ENCODE data around the gene TMPRSS5. TPM values are rescaled to one million over a fixed set of nuclear protein-coding genes. Genes with fewer than 3 reads are reported as not detected.
A peak's percentile ranks its signal among the peaks of the same experiment; 100 is the strongest.

Gene TMPRSS5
- 0.66 and 1.6 TPM in 2 replicates for total RNA-seq

DNA sequence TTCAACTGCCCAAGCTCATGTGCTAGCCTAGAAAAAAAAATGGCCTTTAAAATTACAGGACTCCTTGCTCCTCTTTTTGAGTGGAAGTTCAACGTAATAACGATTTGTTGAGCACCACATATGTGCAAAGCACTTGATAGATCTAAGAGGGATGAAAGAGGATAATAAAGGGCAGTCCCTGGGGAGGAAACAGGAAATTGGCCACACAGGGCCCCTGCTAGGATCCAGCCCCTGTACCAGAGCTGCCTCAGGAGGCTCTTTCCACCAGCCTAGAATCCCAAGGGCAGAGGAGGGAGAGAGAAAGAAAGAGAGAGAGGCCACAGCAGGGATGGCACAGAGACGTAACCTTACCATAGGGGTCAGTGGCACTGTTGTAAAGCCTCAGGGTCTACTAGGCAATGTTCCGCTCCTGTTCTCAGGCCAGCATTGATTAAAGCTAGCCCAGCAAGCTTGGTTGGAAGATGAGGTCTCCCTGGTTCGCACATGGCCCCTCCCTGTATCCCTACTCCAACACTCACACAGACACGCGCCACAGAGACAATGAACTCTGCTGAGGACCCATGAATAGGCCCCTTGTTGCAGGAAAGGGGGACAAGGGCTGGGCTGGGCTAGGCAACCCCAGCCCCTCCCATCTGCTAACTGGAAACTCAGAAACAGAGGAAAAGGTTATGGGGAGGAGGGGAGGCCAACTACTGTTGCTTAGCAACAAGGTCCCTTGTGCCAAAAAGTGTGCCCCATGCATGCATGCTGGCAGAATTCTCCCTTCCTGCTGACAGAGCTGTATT lies at the start of gene TMPRSS5:
TSS of gene TMPRSS5 (minus strand) at position 438 of the 785 bp plus-strand sequence. CDS start at position 354, 84 bp downstream.
- Mint-ChIP-seq H3K36me3 (ENCODE audit: low read depth) (no peaks in the 10 kb centered on the region), H3K27me3 (ENCODE audit: insufficient read depth) (no peaks in the 10 kb centered on the region), H3K4me3 (no peak within 1 kb of the TSS), H3K9me3 (peaks cover 39% of the 10 kb centered on the region), H3K27ac (no peak within 1 kb of the TSS), H3K4me1 (ENCODE audit: low read depth) (no peaks in the 10 kb centered on the region)
- no peak for DNase-seq (ENCODE audit: low spot score)
- intact Hi-C loops (cut with micrococcal nuclease) = no loop called here

DNA sequence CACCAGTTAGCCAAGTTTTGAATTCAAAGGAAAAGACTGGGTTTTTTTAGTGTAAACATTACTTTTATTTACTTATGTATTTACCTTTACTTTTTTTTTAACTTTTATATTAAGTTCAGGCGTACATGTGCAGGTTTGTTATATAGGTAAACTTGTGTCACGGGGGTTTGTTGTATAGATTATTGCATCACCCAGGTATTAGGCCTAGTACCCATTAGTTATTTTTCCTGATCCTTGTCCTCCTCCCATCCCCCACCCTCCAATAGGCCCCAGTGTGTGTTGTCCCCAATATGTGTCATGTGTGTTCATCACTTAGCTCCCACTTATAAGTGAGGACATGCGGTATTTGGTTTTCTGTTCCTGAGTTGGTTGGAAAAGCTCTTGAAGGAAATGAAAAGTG lies 46.8 kb upstream of the TMPRSS5 start:
- H3K4me3 Mint-ChIP-seq = no peak overlapping the region
- no peaks in the 10 kb centered on the region for H3K27me3 Mint-ChIP-seq (ENCODE audit: insufficient read depth)
- H3K9me3 Mint-ChIP-seq = no peaks in the 10 kb centered on the region
- intact Hi-C loops (cut with micrococcal nuclease) = no loop called here
- DNase-seq (ENCODE audit: low spot score) = no peak
- H3K27ac Mint-ChIP-seq = no peak overlapping the region
- H3K36me3 Mint-ChIP-seq (ENCODE audit: low read depth) = peaks cover 23% of the 10 kb centered on the region
- no peaks in the 10 kb centered on the region for H3K4me1 Mint-ChIP-seq (ENCODE audit: low read depth)

DNA sequence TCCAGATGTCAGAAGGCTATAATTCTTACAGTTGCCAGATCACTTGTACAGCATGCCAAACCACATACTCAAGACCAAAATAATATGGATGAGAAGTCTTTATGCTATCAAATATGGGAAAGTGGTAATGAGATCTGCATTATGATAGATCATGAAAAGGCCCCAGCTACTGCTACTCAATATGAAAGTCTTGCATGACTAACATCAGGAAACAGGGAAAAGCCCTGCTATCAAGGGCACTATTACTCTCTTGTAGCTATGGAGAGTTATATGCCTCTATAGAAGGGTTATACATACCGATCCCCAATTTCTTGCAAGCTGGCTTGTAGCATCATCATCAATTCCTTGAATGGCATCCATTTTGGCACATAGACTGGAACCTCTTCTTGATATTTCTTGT lies 30.2 kb upstream of the TMPRSS5 start:
- H3K4me3 Mint-ChIP-seq = no peak overlapping the region
- peaks cover 46% of the 10 kb centered on the region for H3K36me3 Mint-ChIP-seq (ENCODE audit: low read depth)
- H3K4me1 Mint-ChIP-seq (ENCODE audit: low read depth) = peaks cover 8% of the 10 kb centered on the region
- peak overlapping the region; percentile 9 for H3K27ac Mint-ChIP-seq
- H3K27me3 Mint-ChIP-seq (ENCODE audit: insufficient read depth) = no peaks in the 10 kb centered on the region
- H3K9me3 Mint-ChIP-seq = no peaks in the 10 kb centered on the region
- no peak for DNase-seq (ENCODE audit: low spot score)
- intact Hi-C loops (cut with micrococcal nuclease) = loop anchor here (1.0 to 10.0 kb wide), 2 partner anchors 37 to 142 kb away; partner anchors contain the start of gene ZW10

DNA sequence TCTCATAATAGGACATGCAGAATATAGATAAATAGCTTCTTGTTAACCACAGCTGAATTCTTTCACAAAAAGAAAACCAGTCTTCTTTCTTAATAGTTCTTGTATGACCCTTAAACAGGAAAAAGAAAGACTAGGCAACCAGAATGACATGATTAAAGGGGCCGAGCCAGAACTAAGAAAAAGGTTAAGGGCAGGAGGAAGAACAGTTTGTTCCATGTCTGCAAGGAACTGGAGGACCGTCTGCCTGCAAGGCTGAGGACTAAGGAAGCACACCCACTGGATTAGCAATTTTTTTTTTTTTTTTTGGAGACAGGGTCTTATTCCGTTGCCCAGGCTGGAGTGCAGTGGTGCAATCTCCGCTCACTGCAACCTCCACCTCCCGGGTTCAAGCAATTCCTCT lies 26.0 kb upstream of the TMPRSS5 start:
- no peak overlapping the region for H3K4me3 Mint-ChIP-seq
- H3K36me3 Mint-ChIP-seq (ENCODE audit: low read depth) = peaks cover 25% of the 10 kb centered on the region
- peaks cover 8% of the 10 kb centered on the region for H3K4me1 Mint-ChIP-seq (ENCODE audit: low read depth)
- H3K27me3 Mint-ChIP-seq (ENCODE audit: insufficient read depth) = no peaks in the 10 kb centered on the region
- intact Hi-C loops (cut with micrococcal nuclease) = loop anchor here (10.0 kb wide), 1 partner anchor 137 kb away; no protein-coding TSS in a partner anchor
- no peak for DNase-seq (ENCODE audit: low spot score)
- no peaks in the 10 kb centered on the region for H3K9me3 Mint-ChIP-seq
- H3K27ac Mint-ChIP-seq = no peak overlapping the region

DNA sequence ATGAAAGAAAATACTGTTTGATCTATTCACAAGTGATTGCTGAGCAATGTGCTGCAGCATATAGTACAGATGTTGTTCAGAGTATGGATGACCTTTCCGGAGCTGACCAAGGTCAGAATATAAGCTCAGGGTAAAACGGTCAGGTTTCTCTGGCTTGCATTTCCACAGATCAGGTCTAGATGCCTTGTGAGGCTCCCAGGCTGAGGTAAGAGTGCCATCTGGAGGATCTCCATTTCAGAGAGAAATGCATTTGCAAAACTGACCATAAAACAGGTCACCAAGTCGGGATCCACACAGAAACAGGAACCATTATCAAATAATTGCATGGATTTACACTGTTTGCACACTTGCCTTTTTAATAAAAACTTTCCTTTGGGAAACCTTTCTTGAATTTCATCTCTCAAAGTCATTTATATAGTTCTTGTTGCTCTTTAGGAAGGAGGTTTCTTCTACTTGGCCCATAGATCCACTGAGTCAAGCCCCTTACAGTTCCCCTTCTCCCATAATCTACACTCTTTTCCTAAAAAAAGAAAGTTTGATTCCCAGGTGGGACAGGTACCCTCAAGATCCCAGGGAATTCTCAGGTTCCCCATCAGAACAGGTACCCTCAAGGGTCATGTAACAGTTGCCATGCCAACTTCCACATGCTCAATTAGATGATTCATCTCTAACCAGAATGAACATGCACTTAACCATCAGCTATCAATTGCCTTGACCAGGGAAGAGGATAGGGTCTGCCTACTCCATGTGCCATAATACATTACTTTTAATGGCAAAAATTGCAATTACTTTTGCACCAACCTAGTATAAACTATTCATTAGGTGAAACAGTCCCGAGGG lies 25.0 kb upstream of the TMPRSS5 start:
- H3K4me3 Mint-ChIP-seq = no peak overlapping the region
- intact Hi-C loops (cut with micrococcal nuclease) = loop anchor here (1.0 to 10.0 kb wide), 2 partner anchors 136 to 426 kb away; no protein-coding TSS in a partner anchor
- no peaks in the 10 kb centered on the region for H3K27me3 Mint-ChIP-seq (ENCODE audit: insufficient read depth)
- H3K27ac Mint-ChIP-seq = no peak overlapping the region
- peaks cover 17% of the 10 kb centered on the region for H3K36me3 Mint-ChIP-seq (ENCODE audit: low read depth)
- no peak for DNase-seq (ENCODE audit: low spot score)
- H3K9me3 Mint-ChIP-seq = no peaks in the 10 kb centered on the region
- H3K4me1 Mint-ChIP-seq (ENCODE audit: low read depth) = peaks cover under 1% of the 10 kb centered on the region

DNA sequence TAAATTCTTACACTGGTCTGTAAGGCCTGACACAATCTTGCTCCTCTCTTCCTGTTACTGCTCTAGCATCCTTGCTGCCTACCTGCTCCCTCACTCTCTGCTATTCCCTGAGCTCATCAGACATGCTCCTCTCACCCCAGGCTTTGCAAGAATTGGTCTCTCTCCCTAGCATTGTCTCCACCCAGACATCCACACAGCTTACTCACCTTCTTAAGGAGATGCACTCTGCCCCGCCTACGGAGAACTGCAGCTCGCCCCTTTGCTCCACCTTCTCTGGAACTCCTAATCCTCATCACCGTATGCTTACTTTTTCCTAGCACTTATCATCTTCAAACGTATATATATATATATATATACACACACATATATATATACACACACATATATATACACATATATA lies 23.3 kb upstream of the TMPRSS5 start:
- Mint-ChIP-seq H3K9me3 (no peaks in the 10 kb centered on the region), H3K4me3 (no peak overlapping the region), H3K4me1 (ENCODE audit: low read depth) (no peaks in the 10 kb centered on the region), H3K27me3 (ENCODE audit: insufficient read depth) (no peaks in the 10 kb centered on the region), H3K27ac (no peak overlapping the region), H3K36me3 (ENCODE audit: low read depth) (peaks cover 17% of the 10 kb centered on the region)
- intact Hi-C loops (cut with micrococcal nuclease) = no loop called here
- DNase-seq (ENCODE audit: low spot score) = no peak

DNA sequence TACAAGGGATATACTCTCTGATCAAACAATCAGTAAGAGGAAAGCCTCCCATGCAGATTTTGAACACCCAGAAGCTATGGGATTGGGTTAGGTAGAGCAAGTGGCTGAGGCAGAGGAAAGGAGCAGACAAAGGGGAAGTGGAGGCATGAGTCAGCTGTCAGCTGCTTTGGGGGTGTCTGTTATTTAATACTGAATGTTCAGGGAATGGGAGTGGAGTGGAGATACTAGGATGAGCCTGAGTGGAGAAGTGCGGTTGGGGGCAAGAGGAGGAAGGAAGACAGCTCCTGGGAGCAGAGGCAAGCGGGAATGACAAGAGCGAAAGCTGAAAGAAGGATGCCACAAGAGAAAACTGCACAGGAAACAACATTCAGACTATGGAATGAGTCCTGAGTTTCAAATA lies 22.7 kb upstream of the TMPRSS5 start:
- no peak for DNase-seq (ENCODE audit: low spot score)
- Mint-ChIP-seq H3K27ac (no peak overlapping the region), H3K27me3 (ENCODE audit: insufficient read depth) (no peaks in the 10 kb centered on the region), H3K4me1 (ENCODE audit: low read depth) (no peaks in the 10 kb centered on the region), H3K4me3 (no peak overlapping the region), H3K36me3 (ENCODE audit: low read depth) (peaks cover 11% of the 10 kb centered on the region), H3K9me3 (no peaks in the 10 kb centered on the region)
- intact Hi-C loops (cut with micrococcal nuclease) = no loop called here

DNA sequence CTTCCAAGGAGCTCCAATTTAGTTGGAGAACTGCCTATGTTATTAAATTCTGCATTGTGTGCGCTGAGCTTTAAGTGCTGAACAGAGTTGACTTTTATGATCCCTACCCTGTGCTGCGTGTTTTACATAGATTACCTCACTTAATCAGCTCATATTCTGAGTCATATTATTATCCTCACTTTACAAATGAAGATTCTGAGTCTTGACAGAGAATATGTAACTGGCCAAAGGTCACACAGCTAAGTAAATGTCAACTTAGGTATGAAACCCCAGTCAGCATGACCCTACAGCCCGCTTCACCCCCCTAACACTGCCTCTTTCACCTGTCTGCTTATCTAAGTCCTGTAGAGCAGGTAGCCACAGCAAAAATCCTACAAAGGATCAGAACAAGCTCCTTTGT lies 19.8 kb upstream of the TMPRSS5 start:
- Mint-ChIP-seq H3K4me1 (ENCODE audit: low read depth) (no peaks in the 10 kb centered on the region), H3K36me3 (ENCODE audit: low read depth) (peaks cover 4% of the 10 kb centered on the region), H3K27ac (no peak overlapping the region), H3K27me3 (ENCODE audit: insufficient read depth) (no peaks in the 10 kb centered on the region), H3K4me3 (no peak overlapping the region), H3K9me3 (no peaks in the 10 kb centered on the region)
- DNase-seq (ENCODE audit: low spot score) = no peak
- intact Hi-C loops (cut with micrococcal nuclease) = no loop called here

DNA sequence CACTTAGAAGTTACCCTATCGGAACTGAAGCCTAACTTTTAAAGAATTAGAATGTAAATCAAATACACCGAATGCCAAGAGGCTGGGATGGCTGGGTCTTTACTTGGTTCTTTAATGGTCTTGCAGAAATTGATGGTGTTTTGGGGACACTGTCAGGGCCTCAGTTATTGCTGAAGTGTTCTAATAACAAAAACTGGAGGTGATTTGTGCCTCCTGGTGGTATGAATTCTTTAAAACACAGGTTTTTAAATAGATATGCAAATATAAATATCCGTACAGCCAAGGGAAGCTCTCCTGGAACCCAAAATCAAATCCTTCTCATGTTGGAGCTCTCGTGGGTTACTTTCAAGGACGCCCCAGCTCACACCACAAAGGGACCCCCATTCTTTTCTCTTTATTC lies 19.3 kb upstream of the TMPRSS5 start:
- Mint-ChIP-seq H3K36me3 (ENCODE audit: low read depth) (peaks cover 4% of the 10 kb centered on the region), H3K27ac (no peak overlapping the region), H3K4me1 (ENCODE audit: low read depth) (no peaks in the 10 kb centered on the region), H3K9me3 (no peaks in the 10 kb centered on the region), H3K27me3 (ENCODE audit: insufficient read depth) (no peaks in the 10 kb centered on the region), H3K4me3 (no peak overlapping the region)
- no peak for DNase-seq (ENCODE audit: low spot score)
- intact Hi-C loops (cut with micrococcal nuclease) = no loop called here

DNA sequence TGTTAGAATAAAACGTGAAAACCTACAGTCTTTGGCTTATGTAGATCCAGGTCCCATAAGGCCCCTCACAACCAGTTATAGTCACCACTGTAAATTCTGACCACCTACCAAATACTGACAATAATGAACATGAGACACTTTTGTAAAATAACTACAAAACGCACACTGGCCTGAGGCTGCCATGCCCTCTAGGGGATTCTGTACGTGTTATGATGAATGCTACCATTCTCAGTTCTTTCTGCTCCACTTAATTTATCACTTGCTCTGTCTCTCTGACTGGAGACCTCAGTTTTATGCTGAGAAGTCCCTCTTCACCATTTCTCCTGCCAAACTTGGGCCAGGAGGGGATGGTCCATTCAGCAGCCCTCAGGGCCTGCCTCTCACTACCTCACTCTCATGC lies 18.7 kb upstream of the TMPRSS5 start:
- H3K27ac Mint-ChIP-seq = no peak overlapping the region
- peaks cover 4% of the 10 kb centered on the region for H3K36me3 Mint-ChIP-seq (ENCODE audit: low read depth)
- no peak for DNase-seq (ENCODE audit: low spot score)
- intact Hi-C loops (cut with micrococcal nuclease) = no loop called here
- H3K9me3 Mint-ChIP-seq = no peaks in the 10 kb centered on the region
- H3K4me1 Mint-ChIP-seq (ENCODE audit: low read depth) = no peaks in the 10 kb centered on the region
- no peak overlapping the region for H3K4me3 Mint-ChIP-seq
- no peaks in the 10 kb centered on the region for H3K27me3 Mint-ChIP-seq (ENCODE audit: insufficient read depth)

DNA sequence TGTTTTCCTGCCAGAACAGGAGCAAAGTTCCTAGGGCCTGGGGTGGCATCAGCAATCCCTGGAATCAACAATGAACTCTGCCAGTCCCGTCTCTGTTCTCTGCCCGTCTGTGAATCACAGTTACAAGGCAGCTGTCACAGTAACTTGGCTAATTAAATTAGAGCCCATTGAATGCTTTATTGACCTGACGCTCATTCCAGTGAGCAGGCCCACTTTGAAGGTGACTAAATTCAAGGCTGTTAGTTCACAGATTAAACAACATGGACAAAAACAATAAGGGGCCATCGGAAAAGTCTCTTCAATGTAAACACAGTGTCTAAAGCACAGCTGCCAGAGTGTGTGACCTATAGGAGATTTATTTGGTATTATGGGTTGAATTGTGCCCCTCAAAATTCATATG lies 17.7 kb upstream of the TMPRSS5 start:
- no peak overlapping the region for H3K27ac Mint-ChIP-seq
- DNase-seq (ENCODE audit: low spot score) = no peak
- peaks cover 4% of the 10 kb centered on the region for H3K36me3 Mint-ChIP-seq (ENCODE audit: low read depth)

DNA sequence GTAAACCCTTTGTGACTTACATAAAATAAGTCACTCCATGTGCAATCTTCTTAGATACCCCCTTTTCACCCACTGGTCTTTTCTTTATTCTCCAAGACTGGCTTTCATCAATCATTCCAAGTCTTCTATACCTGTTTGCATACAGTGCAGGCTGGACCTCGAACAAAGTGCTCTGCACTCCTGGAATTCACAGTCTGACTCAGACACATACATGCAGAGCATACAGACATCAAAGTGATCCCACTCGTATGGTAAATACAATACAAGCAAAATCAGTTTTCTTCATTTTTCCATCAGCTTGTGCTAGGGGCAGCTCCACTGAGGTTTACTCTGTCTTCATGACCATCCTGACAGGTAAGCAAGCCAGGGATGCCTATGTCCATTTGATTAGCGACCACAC lies 16.8 kb upstream of the TMPRSS5 start:
- Mint-ChIP-seq H3K27me3 (ENCODE audit: insufficient read depth) (no peaks in the 10 kb centered on the region), H3K9me3 (no peaks in the 10 kb centered on the region), H3K4me1 (ENCODE audit: low read depth) (no peaks in the 10 kb centered on the region), H3K27ac (no peak overlapping the region), H3K4me3 (no peak overlapping the region), H3K36me3 (ENCODE audit: low read depth) (peaks cover 4% of the 10 kb centered on the region)
- intact Hi-C loops (cut with micrococcal nuclease) = no loop called here
- no peak for DNase-seq (ENCODE audit: low spot score)

More for the DNA sequence above, 17.7 kb upstream of the TMPRSS5 start:
- H3K27me3 Mint-ChIP-seq (ENCODE audit: insufficient read depth) = no peaks in the 10 kb centered on the region
- H3K9me3 Mint-ChIP-seq = no peaks in the 10 kb centered on the region
- no peaks in the 10 kb centered on the region for H3K4me1 Mint-ChIP-seq (ENCODE audit: low read depth)
- H3K4me3 Mint-ChIP-seq = no peak overlapping the region
- intact Hi-C loops (cut with micrococcal nuclease) = no loop called here

DNA sequence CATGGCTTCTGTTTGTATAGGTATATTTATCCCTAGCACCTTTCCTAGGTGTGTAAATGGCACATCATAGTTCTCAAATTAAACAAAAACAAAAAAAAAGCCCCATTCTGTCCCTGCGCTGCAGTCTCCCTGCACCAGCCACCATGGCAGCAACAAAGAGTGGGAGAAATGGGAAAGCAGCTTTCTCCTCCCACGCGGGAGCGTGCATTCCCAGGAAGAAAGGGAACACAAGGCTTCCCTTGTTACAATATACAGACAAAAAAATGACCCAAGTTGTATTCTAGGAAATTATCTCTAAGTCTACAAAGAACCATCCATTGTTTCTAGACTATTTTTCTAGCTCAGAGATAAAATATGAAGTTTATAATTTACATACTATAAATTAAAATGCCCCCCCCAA lies 16.1 kb upstream of the TMPRSS5 start:
- peaks cover 5% of the 10 kb centered on the region for H3K36me3 Mint-ChIP-seq (ENCODE audit: low read depth)
- H3K4me3 Mint-ChIP-seq = no peak overlapping the region
- no peak overlapping the region for H3K27ac Mint-ChIP-seq
- H3K9me3 Mint-ChIP-seq = no peaks in the 10 kb centered on the region
- DNase-seq (ENCODE audit: low spot score) = no peak
- intact Hi-C loops (cut with micrococcal nuclease) = no loop called here
- no peaks in the 10 kb centered on the region for H3K27me3 Mint-ChIP-seq (ENCODE audit: insufficient read depth)
- H3K4me1 Mint-ChIP-seq (ENCODE audit: low read depth) = no peaks in the 10 kb centered on the region

All from activated T-helper 1 cell treated with anti-CD3 and anti-CD28 coated beads, Interleukin-12 subunit alpha, Interleukin-12 subunit beta, Interleukin-2, Interleukin-4 antibody, amounts not matched to agents 30 ng/mL and 10 ng/mL and 1 ng/mL, durations not matched to agents 14 hours and 24 hours and 36 hours (primary cell).